HG02943 (cell line): ENCODE results near the gene HYPK.

Experiments used
- ATAC-seq: cut with Tn5 transposase; IDR thresholded peaks from one replicate; pipeline ENCODE4 v1.9.1; 2021; ENCODE audit warnings: mild to moderate bottlenecking, low read depth, moderate library complexity; ENCODE audit not compliant: unreplicated experiment

HYPK gene

GRCh38 chr15:43800286-43801141, at the start of gene HYPK:
Gene HYPK, plus strand, starts transcription at chr15:43800599. Its CDS starts 24 bp downstream, at chr15:43800623.
- ATAC-seq, result peak; percentile 79

- ATAC-seq, result no peak
Measured at GRCh38 chr15:43751885-43752284, 48.5 kb upstream of the HYPK start.

- ATAC-seq, result no peak
Measured at GRCh38 chr15:43762824-43763223, 37.6 kb upstream of the HYPK start.

- no peak for ATAC-seq
Measured at GRCh38 chr15:43763819-43764446, 36.5 kb upstream of the HYPK start.

GRCh38 chr15:43769584-43770228, 30.7 kb upstream of the HYPK start:
- ATAC-seq, result no peak

DNA sequence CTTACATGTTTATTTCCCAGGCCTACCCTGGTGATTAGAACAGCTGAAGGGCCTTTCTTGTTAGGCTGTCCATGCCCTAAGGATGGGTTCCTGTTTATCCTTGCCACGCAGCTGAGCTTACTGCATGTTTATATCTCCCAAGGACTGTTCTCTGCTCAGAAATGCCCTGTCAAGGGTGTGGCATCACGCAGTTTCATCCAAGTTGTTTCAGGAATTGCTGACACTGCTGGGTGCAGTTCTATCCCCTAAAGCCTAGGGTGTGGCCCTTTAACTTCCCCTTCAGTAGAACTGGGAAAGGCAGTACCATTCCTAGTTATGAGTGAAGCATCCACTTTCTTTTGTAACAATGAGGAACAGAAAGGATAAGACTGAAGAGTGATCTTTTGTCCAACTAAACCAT, 28.6 kb upstream of the HYPK start:
- no peak for ATAC-seq

DNA sequence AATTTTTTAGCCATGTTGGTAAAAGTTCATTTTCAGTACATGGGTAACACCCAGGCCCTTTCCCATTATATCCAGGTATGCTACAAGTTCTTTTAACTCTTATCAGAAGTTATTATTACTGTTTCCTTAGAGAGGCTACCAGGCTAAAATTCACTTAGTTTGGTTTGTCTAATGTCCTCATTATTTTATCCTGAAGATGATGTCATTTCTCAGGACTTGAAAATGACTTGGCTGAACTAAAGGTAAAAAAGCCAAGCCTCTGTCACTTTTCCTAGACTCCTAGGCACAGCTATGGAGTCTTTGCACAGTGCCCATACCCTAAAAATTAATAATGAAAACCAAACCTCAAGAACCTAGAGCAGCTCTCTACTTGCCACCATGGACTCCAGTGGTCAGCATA, 27.8 kb upstream of the HYPK start:
- no peak for ATAC-seq

DNA sequence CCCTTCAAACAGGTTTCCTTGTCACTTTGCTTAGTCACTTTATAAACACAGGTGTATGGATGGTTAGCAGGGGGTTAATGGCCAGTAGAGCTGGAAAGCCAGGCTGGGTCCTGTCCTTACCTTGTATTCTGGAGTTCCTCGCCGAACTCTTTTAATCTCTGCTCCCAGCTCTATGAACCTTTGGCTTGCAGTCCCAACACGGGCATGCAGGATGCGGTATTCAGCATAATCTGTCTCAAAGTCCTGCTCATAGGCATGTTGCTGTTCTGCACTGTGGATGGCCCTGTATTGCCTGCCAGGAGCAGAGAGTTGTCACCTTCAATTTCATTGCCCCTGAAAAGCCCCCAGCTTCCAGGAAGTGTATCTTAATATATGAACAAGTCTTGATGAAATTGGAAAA, 26.3 kb upstream of the HYPK start:
- no peak for ATAC-seq

DNA sequence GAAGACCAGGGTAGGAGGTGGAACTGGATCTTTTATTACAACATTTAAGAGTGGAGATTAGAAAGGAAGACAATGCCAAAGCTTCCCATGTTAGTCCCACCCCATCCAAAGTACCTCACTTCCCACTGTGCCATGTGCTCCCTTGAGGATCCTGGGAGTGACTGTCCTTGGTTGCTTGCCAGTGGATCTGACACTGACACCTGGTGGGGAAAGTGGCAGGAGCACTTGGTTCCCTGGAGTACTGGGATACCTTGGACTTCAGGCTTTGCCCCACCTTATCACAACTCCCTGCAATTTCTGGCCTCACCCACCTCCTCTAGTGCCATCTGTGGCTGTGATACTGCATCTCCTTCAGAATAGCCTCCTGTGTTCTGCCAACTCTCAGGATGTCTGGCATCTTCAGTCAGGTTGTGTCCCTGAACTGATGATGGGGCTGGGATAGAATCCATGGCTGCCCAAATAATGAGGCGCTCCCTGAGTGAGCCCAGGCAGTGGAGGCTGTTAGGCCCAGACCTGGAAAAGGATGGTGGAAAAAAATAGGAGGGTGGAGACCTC, 24.9 kb upstream of the HYPK start:
- no peak for ATAC-seq

- ATAC-seq, result peak; percentile 56
Measured at GRCh38 chr15:43776101-43776717, 24.2 kb upstream of the HYPK start.

- peak; percentile 34 for ATAC-seq
Measured at GRCh38 chr15:43776718-43777266, 23.6 kb upstream of the HYPK start, which contains the start of gene ELL3. Gene ELL3, minus strand, starts transcription at chr15:43776966. Its CDS starts 65 bp downstream, at chr15:43776901.

DNA sequence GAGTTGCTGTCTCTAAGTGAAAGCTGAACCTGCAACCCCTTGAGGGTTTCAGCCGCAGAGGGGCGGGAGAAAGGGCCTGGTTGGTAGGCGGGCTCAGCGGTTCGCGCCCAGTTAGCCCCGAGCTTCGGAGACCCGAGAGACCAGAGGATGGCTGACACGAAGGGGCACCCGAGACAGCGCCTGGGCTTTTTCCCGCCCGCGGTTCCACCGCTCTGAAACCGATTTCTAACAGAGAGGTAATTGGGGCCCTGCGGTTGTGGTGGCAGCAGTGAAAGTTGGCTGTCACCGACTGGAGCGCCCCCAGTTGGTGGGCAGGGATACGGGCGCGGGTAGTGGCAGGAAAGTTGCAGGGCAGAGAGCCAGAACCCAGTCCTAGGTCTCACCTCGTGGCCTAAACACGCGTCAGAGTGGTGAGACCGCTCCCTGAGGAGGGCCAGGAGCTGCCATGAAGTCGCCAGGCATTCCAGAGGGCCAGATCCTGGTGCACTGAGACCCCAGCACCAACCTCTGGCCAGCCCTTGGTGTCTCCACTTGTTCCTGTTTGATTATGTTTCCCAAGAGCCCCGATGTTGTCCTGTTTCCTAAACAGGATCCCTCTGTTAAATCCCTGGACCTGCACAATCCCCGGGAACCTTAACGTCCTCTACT, 23.0 kb upstream of the HYPK start:
- peak; percentile 62 for ATAC-seq

DNA sequence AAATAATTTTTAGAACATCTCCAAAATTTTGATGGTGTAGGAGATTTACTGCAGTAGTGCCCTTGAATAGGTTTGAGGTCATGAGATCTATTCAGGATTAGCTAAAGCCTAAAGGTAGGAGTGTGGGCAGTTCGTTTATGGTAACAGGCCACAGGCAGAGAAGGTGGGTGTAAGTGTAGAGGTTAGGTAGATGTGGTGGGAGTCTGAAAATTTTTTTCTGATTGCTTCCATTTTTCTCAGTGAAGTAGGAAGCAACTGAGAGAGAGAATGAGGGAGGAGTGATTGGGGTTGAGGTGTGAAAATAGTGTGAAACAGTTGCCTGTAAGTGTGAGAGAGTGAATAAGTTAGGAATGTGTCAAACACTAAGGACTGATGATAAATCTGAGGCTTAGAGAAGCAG, 21.4 kb upstream of the HYPK start:
- no peak for ATAC-seq

DNA sequence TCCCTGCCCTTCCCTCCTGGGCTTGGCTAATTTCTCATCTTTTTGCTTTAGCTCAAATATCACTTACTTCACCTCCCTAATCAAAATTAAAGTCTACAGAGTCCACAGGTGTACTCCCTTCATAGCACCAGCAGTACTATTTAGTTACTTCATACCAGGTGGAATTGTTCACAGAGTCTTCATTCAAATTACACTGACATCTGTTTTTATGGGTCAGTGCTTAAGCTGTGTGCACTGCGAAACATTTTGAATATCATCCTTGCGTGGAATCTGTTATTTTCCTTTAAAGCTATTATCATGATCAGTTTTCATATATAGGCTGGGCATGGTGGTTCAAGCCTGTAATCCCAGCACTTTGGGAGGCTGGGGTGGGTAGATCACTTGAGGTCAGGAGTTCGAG, 11.0 kb upstream of the HYPK start:
- no peak for ATAC-seq

- peak; percentile 84 for ATAC-seq
Measured at GRCh38 chr15:43791993-43792760, 8.2 kb upstream of the HYPK start, which contains the start of gene SERF2. Gene SERF2, plus strand, starts transcription at chr15:43792320. Its CDS starts 57 bp downstream, at chr15:43792377.

DNA sequence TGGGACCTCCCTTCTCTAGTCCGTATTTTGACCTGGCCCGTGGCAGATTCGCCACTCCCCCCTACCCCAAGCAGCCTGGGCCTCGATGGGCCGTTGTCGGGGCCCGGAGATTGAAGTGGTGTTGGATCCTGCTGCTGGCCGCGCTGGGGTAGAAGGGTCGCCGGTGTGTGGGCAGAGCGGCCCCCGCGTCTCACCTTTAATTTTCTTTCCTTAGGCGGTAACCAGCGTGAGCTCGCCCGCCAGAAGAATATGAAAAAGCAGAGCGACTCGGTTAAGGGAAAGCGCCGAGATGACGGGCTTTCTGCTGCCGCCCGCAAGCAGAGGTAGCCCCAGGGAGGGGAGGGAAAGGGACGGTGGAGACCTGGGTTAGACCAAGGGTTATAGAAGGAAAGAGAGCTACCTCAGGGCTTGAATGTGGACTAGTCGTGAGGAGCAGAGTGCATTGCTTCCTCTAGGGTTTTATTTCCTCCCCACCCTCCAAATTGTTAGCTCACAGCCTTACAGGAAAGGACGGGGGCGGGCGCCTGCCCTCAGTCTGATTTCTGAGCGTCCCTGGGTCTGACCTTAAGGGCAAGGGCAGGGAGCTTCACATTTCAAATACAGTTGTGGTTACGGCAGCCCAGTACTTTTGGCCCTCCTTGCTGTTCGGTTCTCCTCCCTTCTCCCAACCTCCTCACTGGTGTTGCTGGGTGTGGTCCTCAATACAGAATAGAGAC, 7.5 kb upstream of the HYPK start:
- no peak for ATAC-seq

GRCh38 chr15:43793647-43794046, 6.8 kb upstream of the HYPK start:
- ATAC-seq, result no peak

- no peak for ATAC-seq
Measured at GRCh38 chr15:43794269-43795037, 5.9 kb upstream of the HYPK start.
